Adrenal gland (tissue), 12 donors: ENCODE measurements around the gene PAX5. TPM values are rescaled to one million over a fixed set of nuclear protein-coding genes. Genes with fewer than 3 reads are reported as not detected.

ENCODE experiments used
- DNase-seq, 7 donors: peaks; one replicate each; pipeline ENCODE4 v3.0.0-alpha.2; 2019 to 2020
- H3K27ac ChIP-seq, 5 donors: fragments of 200-600 bp; sonication (generic) in 4 of 5; 1 replicate in 3 of 5; 2 replicates in 2 of 5; pipeline versions ENCODE4 v1.5.1 to v1.8.0; 2016 to 2020; ENCODE audit warnings: mild to moderate bottlenecking in 1 of 5
- H3K27me3 ChIP-seq: fragments of 200-600 bp; 2 replicates; pipeline ENCODE4 v1.8.0; 2021
- H3K36me3 ChIP-seq, 2 donors: fragments of 200-600 bp; replicated peaks in 1 of 2; 1 replicate in 1 of 2; 2 replicates in 1 of 2; pipeline versions ENCODE4 v1.5.1 to v1.8.0; 2018 to 2022
- H3K4me1 ChIP-seq, 2 donors: fragments of 200-600 bp; replicated peaks in 1 of 2; 1 replicate in 1 of 2; 2 replicates in 1 of 2; pipeline versions ENCODE4 v1.5.1 to v1.8.0; 2018 to 2021
- H3K4me3 ChIP-seq, 4 donors: fragments of 200-600 bp; sonication (generic) in 3 of 4; one replicate each; pipeline ENCODE4 v1.5.1; 2016 to 2018
- H3K9me3 ChIP-seq, 3 donors: fragments of 200-600 bp; sonication (generic) in 1 of 3; replicated peaks in 1 of 3; 1 replicate in 2 of 3; 2 replicates in 1 of 3; pipeline versions ENCODE4 v1.5.1 to v1.8.0; 2016 to 2021
- CTCF ChIP-seq, 6 experiments: fragments of 450-650 bp in 4 of 6; fragments of 200-600 bp in 2 of 6; sonication (generic) in 1 of 6; IDR thresholded peaks; 1 replicate in 5 of 6; 2 replicates in 1 of 6; pipeline versions ENCODE4 v1.5.1 to v1.8.0; 2016 to 2021; ENCODE audit warnings: antibody characterized with exemption in 6 of 6, mild to moderate bottlenecking in 2 of 6, moderate library complexity in 1 of 6
- POLR2A ChIP-seq, 2 donors: fragments of 450-650 bp; IDR thresholded peaks; one replicate each; pipeline ENCODE4 v1.6.1; 2017; ENCODE audit warnings: antibody characterized with exemption in 2 of 2, mild to moderate bottlenecking in 2 of 2, moderate library complexity in 1 of 2
- whole genome bisulfite sequencing, 4 donors: extraction: QIAGEN DNeasy Blood & Tissue Kit in 2 of 4; methylation state at CpG; one replicate each; pipeline versions ENCODE4 v1.1.5 to v1.1.7; 2013 to 2017; 5-methylcytosine and 5-hydroxymethylcytosine counted together
- intact Hi-C, 2 donors: fragments of 100-400 bp; cut with DNase I; formaldehyde crosslinking; loops; one replicate each; pipeline versions ENCODE4 v1.14.1 to v1.15.0; 2022 to 2023
- polyA plus RNA-seq, 3 donors: library from polyadenylated mRNA; stranded (reverse); fragments of 200-250 nt in 2 of 3; fragments of 350-450 nt in 1 of 3; fragmentation: Illumina TruSeq in 1 of 3; extraction: RNeasy Lipid Tissue Mini Kit (QIAGEN cat#74804) in 1 of 3; gene quantifications; one replicate each; pipeline ENCODE4 v1.2.3, GENCODE V29; 2013 to 2014
- total RNA-seq, 9 donors: library from RNA; depleted of rRNA in 4 of 9; stranded (reverse); fragments of >200 nt in 4 of 9; fragments of 120-200 nt in 1 of 9; fragmentation: NEBNext Ultra II Directional in 1 of 9; extraction: Animal tissue kit (Norgen Biotek cat#: 25700) in 1 of 9; gene quantifications; one replicate each; pipeline versions ENCODE4 v1.1.0 to v1.2.4, GENCODE V29; 2013 to 2023
- donor health status: healthy with polysubstance abuse.
- donor health status: Bipolar disorder and iron deficiency.
- donor health status: DM: yes; HTN: yes; CAD: no.
- donor health status: DM: no; HTN: no; CAD: no.
- donor health status: DM: no; HTN: no; CAD: no.
- donor health status: DM: yes; HTN: yes; CAD: no.

PAX5 gene
- total and polyA plus RNA-seq, 12 donors, result under 0.01 to 0.22 (median 0.09) TPM; not detected in 6

DNA sequence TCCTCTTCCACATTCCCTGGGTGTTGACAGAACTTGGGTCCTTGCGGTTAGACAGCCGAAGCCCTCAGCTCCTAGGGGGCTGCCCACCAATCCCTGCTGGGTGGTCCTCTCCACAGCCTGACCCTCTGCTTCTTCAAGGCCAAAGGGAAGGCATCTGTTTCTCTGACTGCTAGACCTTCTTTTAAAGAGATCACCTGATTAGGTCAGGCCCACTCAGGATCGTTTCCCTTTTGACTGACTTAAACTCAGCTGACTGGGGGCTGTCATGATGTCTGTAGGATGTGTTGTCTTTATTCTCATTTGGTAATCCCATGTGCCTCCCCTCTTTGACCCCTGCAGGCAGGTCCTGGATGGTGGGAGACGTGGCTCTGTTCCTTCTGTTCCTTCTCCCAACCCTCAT lies 207.5 kb downstream of the PAX5 start:
- no peaks in the 10 kb centered on the region for H3K9me3 ChIP-seq
- TF ChIP-seq POLR2A (IDR thresholded peaks at IDR 0.05) (no peak), CTCF (IDR thresholded peaks at IDR 0.05) (no peak)
- no peak for DNase-seq

DNA sequence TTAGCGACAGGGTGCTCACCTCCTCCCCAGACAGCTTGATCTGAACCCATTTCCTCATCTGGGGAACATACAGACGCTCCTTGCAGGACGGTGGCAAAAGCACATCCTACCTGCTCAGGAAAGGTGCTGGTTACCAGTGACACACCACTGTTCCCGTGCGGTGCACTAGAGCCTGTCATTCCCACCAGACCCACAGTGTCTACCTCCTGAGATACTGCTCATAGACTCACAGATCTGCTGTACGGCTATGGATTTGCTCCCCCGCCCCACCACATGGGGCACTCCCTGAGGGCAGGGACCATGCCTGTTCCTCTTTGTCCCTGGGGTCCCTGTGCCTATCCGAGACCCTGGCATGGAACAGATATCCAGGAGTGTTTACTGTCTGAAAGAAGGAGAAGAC lies 208.9 kb downstream of the PAX5 start:
- TF ChIP-seq POLR2A (IDR thresholded peaks at IDR 0.05) (no peak), CTCF (IDR thresholded peaks at IDR 0.05) (no peak)
- Histone ChIP-seq H3K4me3 (no peak overlapping the region), H3K36me3 (no peaks in the 10 kb centered on the region), H3K27me3 (no peaks in the 10 kb centered on the region), H3K27ac (no peak overlapping the region), H3K9me3 (no peaks in the 10 kb centered on the region), H3K4me1 (no peaks in the 10 kb centered on the region)
- WGBS, 4 donors, result 81 to 85% (median 81%) methylated on average over 6 to 8 of the region's 8 CpGs
- intact Hi-C loops, result no loop called here
- no peak for DNase-seq

More for the DNA sequence above, 207.5 kb downstream of the PAX5 start:
- no peaks in the 10 kb centered on the region for H3K36me3 ChIP-seq
- H3K4me3 ChIP-seq, result no peak overlapping the region
- H3K27ac ChIP-seq, result no peak overlapping the region
- no peaks in the 10 kb centered on the region for H3K4me1 ChIP-seq
- 71 to 93% (median 85%) methylated on average over 2 to 4 of the region's 4 CpGs for WGBS, 4 donors
- intact Hi-C loops, result no loop called here
- H3K27me3 ChIP-seq, result no peaks in the 10 kb centered on the region

- no peak overlapping the region for H3K4me3 ChIP-seq
- no peak overlapping the region for H3K27ac ChIP-seq
- DNase-seq, result no peak
- intact Hi-C loops, result no loop called here
- no peaks in the 10 kb centered on the region for H3K27me3 ChIP-seq
- no peaks in the 10 kb centered on the region for H3K4me1 ChIP-seq
- H3K36me3 ChIP-seq, result no peaks in the 10 kb centered on the region
- TF ChIP-seq POLR2A (IDR thresholded peaks at IDR 0.05) (no peak), CTCF (IDR thresholded peaks at IDR 0.05) (no peak)
- WGBS, 4 donors, result 78 to 90% (median 87%) methylated on average over 5 of the region's 5 CpGs
- H3K9me3 ChIP-seq, result no peaks in the 10 kb centered on the region
These were observed 210.1 kb downstream of the PAX5 start for GRCh38 chr9:36823934-36824333.

DNA sequence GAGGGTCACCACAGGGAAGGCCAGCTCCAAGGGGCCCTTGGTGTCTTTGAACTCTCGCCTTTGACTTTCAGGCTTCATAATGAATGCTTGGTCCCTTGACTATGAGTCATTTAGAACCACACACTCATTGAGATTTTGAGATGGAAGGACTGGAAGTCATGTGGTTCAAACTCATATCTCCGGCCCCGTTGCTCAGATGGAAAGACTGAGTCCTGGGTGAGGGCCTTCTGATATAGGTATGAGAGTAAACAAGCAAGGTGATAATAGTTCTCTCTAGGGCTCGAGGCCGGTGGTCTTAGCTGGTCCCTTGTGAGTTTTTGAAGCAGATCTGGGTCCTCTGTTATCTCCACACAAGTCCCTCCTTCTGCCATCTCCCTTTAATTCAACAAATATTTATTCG lies 210.6 kb downstream of the PAX5 start:
- Histone ChIP-seq H3K27me3 (no peaks in the 10 kb centered on the region), H3K36me3 (no peaks in the 10 kb centered on the region), H3K27ac (no peak overlapping the region), H3K4me3 (no peak overlapping the region), H3K4me1 (peaks cover 0 to 1% of the 10 kb centered on the region in 2 donors), H3K9me3 (no peaks in the 10 kb centered on the region)
- no peak for DNase-seq
- no peak for TF ChIP-seq CTCF (IDR thresholded peaks at IDR 0.05)
- no peak for TF ChIP-seq POLR2A (IDR thresholded peaks at IDR 0.05)
- intact Hi-C loops, result no loop called here
- 84 to 88% (median 86%) methylated on average over 6 of the region's 6 CpGs for WGBS, 4 donors
